PFSK-1 (cell line): ENCODE data around the gene OS9.

Experiments
- FOXP2 ChIP-seq: optimal IDR thresholded peaks from 2 replicates; pipeline ENCODE3; 2011; ENCODE audit warnings: borderline replicate concordance, control low read depth, inconsistent platforms; ENCODE audit not compliant: insufficient read depth; ENCODE audit errors: extremely low read length, extremely low read depth
- POLR2AphosphoS5 ChIP-seq: IDR thresholded peaks from 2 replicates; pipeline ENCODE4 v1.6.1; 2012; ENCODE audit warnings: low read depth, mild to moderate bottlenecking, control low read depth, low read length, moderate library complexity
- SIN3A ChIP-seq: IDR thresholded peaks from 2 replicates; pipeline ENCODE4 v1.6.1; 2012; ENCODE audit warnings: mild to moderate bottlenecking, low read length, moderate library complexity, borderline replicate concordance; ENCODE audit not compliant: insufficient read depth
- TAF1 ChIP-seq: IDR thresholded peaks from 2 replicates; pipeline ENCODE4 v1.6.1; 2012; ENCODE audit warnings: low read length, control low read depth, borderline replicate concordance; ENCODE audit not compliant: insufficient read depth
- TF ChIP-seq, protein P1 (sequence below), 2 experiments: IDR thresholded peaks; 2 replicates each; pipeline versions ENCODE4 v1.6.1 to v1.8.0; 2011 to 2012; ENCODE audit warnings: low read depth in 2 of 2, low read length in 2 of 2, control low read depth in 1 of 2, inconsistent platforms in 1 of 2, mild to moderate bottlenecking in 1 of 2, moderate library complexity in 1 of 2; ENCODE audit not compliant: insufficient read depth in 1 of 2

Gene OS9

DNA sequence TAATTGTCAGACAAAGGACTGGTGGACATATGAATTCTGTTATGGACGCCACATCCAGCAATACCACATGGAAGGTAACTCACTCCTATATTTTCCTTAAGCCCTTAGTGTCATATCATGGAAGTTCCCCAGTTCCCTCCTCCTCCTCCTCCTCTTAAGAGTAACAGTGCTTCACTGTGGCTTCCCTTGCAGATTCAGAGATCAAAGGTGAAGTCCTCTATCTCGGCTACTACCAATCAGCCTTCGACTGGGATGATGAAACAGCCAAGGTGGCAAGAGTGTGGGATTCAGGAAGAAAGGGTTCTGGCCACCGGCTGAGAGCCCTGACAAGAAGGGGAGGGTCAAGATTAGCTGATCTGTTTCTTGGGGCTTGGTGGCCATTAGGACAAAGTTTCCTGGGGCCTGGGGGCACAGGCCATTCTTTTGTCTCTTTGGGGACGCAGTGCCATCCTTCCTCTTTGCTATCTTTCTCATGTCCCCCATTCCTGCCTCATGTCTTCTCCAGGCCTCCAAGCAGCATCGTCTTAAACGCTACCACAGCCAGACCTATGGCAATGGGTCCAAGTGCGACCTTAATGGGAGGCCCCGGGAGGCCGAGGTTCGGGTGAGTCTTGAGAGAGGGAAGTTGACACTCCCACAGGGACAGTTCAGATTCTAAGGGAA lies 2.0 kb downstream of the OS9 start:
- TF ChIP-seq TAF1 (no peak), SIN3A (no peak)

DNA sequence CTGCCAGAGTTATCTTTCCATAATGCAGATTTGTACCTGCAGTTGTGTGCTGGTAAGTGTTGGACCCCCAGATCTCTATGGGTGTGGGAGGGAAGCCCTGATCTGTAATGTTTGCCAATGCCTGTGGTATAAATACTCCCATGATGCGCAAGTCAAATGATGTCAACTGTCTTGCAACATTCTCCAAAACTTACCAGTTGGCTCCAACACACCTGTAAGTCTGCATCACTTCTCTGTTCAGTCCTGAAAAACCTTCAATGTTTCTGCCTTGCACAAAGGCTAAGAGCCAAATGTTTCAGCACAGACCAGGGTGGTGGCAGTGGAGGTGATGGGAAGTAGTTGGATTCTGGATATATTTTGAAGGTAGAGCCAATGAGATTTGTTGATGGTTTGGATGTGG lies 3.1 kb downstream of the OS9 start:
- TF ChIP-seq SIN3A = no peak

DNA sequence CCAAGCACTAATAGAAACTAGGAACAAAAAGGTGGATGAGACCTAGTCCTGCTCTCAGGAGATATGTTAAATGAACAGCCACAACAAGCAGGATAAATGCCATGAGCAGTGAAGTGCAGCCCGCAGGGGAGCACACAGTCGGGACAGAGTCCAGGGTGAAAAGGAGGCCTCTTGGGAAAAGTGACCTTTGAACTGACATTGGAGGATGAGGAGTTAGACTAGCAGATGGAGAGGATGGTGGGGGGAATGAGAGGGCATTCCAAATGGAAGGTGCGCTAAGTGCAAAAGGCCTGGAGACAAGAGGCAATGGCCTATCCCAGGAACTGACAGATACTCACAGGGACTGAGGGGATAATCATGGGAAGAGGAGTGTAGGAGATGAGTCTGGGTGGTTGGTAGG lies 4.5 kb downstream of the OS9 start:
- TF ChIP-seq POLR2AphosphoS5 (no peak), TAF1 (no peak), FOXP2 (no peak), SIN3A (no peak)
- TF ChIP-seq, protein P1, sequence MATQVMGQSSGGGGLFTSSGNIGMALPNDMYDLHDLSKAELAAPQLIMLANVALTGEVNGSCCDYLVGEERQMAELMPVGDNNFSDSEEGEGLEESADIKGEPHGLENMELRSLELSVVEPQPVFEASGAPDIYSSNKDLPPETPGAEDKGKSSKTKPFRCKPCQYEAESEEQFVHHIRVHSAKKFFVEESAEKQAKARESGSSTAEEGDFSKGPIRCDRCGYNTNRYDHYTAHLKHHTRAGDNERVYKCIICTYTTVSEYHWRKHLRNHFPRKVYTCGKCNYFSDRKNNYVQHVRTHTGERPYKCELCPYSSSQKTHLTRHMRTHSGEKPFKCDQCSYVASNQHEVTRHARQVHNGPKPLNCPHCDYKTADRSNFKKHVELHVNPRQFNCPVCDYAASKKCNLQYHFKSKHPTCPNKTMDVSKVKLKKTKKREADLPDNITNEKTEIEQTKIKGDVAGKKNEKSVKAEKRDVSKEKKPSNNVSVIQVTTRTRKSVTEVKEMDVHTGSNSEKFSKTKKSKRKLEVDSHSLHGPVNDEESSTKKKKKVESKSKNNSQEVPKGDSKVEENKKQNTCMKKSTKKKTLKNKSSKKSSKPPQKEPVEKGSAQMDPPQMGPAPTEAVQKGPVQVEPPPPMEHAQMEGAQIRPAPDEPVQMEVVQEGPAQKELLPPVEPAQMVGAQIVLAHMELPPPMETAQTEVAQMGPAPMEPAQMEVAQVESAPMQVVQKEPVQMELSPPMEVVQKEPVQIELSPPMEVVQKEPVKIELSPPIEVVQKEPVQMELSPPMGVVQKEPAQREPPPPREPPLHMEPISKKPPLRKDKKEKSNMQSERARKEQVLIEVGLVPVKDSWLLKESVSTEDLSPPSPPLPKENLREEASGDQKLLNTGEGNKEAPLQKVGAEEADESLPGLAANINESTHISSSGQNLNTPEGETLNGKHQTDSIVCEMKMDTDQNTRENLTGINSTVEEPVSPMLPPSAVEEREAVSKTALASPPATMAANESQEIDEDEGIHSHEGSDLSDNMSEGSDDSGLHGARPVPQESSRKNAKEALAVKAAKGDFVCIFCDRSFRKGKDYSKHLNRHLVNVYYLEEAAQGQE (IDR thresholded peaks at IDR 0.05; ENCODE audit: insufficient read depth in 1 of 2, low read depth in 2 of 2, low read length in 2 of 2) = no peak

DNA sequence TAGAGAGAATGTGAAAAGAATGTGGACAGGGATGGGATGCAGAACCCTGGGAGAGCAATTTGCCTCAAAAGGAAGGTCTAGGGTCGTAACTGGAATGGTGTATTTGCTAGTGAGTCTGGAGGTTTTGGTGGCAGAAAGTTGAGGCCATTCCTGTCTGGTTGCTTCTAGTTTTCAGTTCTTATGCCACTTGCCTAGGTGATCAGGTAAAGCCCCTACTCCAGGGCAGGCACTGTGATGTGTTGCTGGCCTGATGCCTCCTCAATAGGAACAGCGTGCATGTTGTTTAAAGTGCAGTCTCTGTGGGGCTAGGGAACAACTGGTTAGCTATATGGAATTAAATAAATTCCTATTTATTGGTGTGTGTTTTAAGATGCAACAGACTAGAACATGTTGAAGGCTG lies 6.4 kb downstream of the OS9 start:
- no peak for TF ChIP-seq SIN3A
- TF ChIP-seq FOXP2 = no peak
- TF ChIP-seq, protein P1 (IDR thresholded peaks at IDR 0.05; ENCODE audit: insufficient read depth in 1 of 2, low read depth in 2 of 2, low read length in 2 of 2) = no peak
- TF ChIP-seq POLR2AphosphoS5 = no peak
- TF ChIP-seq TAF1 = no peak

DNA sequence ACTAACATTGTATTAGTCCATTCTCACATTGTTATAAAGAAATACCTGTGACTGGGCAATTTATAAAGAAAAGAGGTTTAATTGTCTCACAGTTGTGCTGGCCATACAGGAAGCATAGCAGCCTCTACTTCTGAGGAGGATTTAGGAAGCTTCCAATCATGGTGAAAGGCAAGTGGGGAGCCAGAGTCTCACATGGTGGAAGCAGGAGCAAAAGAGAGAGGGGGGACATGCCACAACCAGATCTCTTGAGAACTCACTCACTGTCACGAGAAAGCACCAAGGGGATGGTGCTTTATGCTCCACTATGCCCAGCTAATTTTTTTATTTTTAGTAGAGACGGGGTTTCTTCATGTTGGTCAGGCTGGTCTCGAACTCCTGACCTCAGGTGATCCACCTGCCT lies 13.3 kb downstream of the OS9 start:
- TF ChIP-seq TAF1 = no peak
- TF ChIP-seq, protein P1 (IDR thresholded peaks at IDR 0.05; ENCODE audit: insufficient read depth in 1 of 2, low read depth in 2 of 2, low read length in 2 of 2) = no peak

DNA sequence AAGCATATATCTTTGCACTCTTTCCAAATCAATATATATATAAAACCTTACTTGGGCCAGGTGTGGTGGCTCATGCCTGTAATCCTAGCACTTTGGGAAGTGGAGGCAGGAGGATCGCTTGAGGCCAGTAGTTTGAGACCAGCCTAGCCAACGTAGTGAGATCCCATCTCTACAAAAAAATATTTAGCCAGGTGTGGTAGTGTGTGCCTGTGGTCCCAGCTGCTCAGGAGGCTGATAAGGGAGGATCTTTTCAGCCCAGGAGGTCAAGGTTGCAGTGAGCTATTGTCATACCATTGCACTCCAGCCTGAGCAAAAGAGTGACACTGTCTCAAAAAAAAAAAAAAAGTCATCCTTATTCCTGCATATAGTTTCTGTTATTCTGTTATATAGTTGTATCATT lies 14.4 kb downstream of the OS9 start:
- TF ChIP-seq, protein P1 (IDR thresholded peaks at IDR 0.05; ENCODE audit: insufficient read depth in 1 of 2, low read depth in 2 of 2, low read length in 2 of 2) = no peak
- no peak for TF ChIP-seq TAF1
- no peak for TF ChIP-seq POLR2AphosphoS5
- no peak for TF ChIP-seq FOXP2
